Central memory CD8-positive, alpha-beta T cell (primary cell): Measurements from ENCODE around the gene RAX2.

ENCODE experiments used
- ATAC-seq: fragments of 150-1000 bp; cut with Tn5 transposase; replicated peaks from 2 replicates; pipeline ENCODE4 v1.10.0; 2022; ENCODE audit warnings: mild to moderate bottlenecking, moderate FRiP score, moderate number of reproducible peaks; ENCODE audit not compliant: poor library complexity, severe bottlenecking; ENCODE audit errors: extremely low read depth
- DNase-seq, 2 donors: peaks; one replicate each; pipeline ENCODE4 v3.0.0; 2021; ENCODE audit warnings: low spot score in 2 of 2
- H3K27ac Mint-ChIP-seq: one replicate; pipeline ENCODE4 v1.8.0; 2022; ENCODE audit warnings: low read depth, mild to moderate bottlenecking, moderate library complexity, mixed read lengths
- H3K27me3 Mint-ChIP-seq: one replicate; pipeline ENCODE4 v1.8.0; 2022; ENCODE audit warnings: mixed read lengths
- H3K36me3 Mint-ChIP-seq: one replicate; pipeline ENCODE4 v1.8.0; 2022; ENCODE audit warnings: mild to moderate bottlenecking, moderate library complexity, mixed read lengths; ENCODE audit not compliant: insufficient read depth
- H3K4me1 Mint-ChIP-seq: one replicate; pipeline ENCODE4 v1.8.0; 2022; ENCODE audit warnings: mixed read lengths
- H3K4me3 Mint-ChIP-seq: one replicate; pipeline ENCODE4 v1.8.0; 2022; ENCODE audit warnings: mild to moderate bottlenecking, moderate library complexity, mixed read lengths
- H3K9me3 Mint-ChIP-seq: one replicate; pipeline ENCODE4 v1.8.0; 2022; ENCODE audit warnings: mixed read lengths

The RAX2 gene

DNA sequence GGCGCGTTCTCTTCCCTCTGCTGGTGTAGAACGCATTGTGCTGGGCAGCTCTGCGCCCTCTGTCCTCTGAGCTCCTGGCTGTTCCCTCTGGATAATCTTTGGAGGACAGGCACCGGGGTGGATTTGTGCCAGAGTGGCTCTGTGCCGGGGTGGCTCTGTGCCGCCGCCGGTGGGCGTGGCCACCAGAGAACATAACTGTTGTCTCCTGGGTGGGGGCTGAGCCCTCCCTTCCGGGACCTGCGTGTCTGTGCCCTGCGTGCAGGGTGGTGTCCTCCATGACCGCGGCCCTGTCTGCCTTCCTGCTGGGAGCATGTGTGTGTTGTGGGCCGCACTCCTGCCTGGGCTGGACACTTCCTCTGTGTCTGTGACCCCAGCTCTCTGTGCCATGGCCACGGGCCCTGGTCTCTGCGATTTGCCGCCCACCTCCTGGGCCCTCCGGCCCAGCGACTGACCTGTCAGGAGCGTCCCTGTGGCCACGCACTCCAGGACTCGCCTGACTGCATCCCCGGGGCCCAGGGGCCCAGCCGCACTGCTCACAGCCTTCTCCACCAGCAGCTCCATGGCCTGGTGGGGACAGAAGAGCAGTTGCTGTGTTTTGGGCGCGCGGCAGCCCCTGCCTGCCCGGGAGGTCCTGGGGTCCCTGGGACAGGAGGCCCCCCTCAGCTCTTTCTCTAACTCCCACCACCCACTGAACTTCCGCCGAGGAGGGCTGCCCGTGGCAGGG, 36.6 kb upstream of the RAX2 start:
- DNase-seq: no peak
- Mint-ChIP-seq H3K27ac (peak overlapping the region; percentile 73), H3K4me3 (no peak overlapping the region)

GRCh38 chr19:3807574-3808354, 35.7 kb upstream of the RAX2 start:
- Mint-ChIP-seq H3K36me3 (peaks cover 3% of the 10 kb centered on the region), H3K4me1 (peaks cover 26% of the 10 kb centered on the region), H3K27ac (no peak overlapping the region), H3K9me3 (no peaks in the 10 kb centered on the region), H3K4me3 (no peak overlapping the region), H3K27me3 (no peaks in the 10 kb centered on the region)
- no peak for DNase-seq
- no peak for ATAC-seq

More for the DNA sequence above, 36.6 kb upstream of the RAX2 start:
- H3K4me1 Mint-ChIP-seq: peaks cover 34% of the 10 kb centered on the region
- ATAC-seq: no peak
- no peaks in the 10 kb centered on the region for H3K9me3 Mint-ChIP-seq
- no peaks in the 10 kb centered on the region for H3K27me3 Mint-ChIP-seq
- H3K36me3 Mint-ChIP-seq: peaks cover 3% of the 10 kb centered on the region

DNA sequence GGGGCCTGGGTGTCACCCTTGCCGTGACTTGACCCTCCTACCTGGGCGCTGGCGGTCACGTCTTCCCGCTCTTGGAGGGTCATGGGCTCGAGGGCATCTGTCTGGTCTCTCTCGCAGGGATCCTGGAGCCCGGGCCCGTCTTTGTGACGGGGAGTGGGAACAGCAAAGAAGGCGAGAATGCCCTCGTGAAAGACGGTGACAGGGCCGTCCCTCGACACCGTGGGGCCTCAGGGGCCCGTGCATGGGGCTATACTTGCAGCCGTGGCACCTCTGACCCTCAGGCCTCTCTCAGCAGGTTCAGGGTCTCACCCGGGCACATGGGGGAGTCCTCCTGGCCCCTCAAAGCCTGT, 35.1 kb upstream of the RAX2 start:
- no peak for DNase-seq
- no peaks in the 10 kb centered on the region for H3K9me3 Mint-ChIP-seq
- no peak overlapping the region for H3K4me3 Mint-ChIP-seq
- H3K36me3 Mint-ChIP-seq: peaks cover under 1% of the 10 kb centered on the region
- H3K27ac Mint-ChIP-seq: no peak overlapping the region
- H3K4me1 Mint-ChIP-seq: peaks cover 19% of the 10 kb centered on the region
- H3K27me3 Mint-ChIP-seq: no peaks in the 10 kb centered on the region
- ATAC-seq: no peak

DNA sequence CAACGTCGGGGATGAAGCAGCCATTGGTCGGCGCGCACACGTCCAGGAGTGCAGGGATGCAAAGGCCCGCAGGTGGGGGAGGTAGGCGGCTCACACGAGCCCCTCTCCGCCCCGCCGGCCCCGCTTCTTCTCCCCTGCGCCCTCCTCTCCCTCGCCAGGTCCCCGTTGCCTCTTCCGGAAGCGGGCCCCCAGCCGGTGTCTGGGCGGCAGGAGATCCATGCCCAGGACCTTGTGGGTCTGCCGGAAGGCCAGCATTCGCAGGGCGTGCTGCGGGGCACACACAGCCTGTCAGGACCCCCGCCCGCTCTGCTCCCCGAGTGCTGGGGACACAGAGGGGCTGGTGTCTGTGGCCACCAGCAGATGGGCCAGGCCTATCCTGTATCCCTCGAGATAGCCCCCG, 33.8 kb upstream of the RAX2 start:
- peak overlapping the region; percentile 38 for H3K27ac Mint-ChIP-seq
- H3K9me3 Mint-ChIP-seq: no peaks in the 10 kb centered on the region
- no peaks in the 10 kb centered on the region for H3K27me3 Mint-ChIP-seq
- no peak for DNase-seq
- no peak overlapping the region for H3K4me3 Mint-ChIP-seq
- H3K36me3 Mint-ChIP-seq: peaks cover 6% of the 10 kb centered on the region
- peaks cover 23% of the 10 kb centered on the region for H3K4me1 Mint-ChIP-seq
- no peak for ATAC-seq

DNA sequence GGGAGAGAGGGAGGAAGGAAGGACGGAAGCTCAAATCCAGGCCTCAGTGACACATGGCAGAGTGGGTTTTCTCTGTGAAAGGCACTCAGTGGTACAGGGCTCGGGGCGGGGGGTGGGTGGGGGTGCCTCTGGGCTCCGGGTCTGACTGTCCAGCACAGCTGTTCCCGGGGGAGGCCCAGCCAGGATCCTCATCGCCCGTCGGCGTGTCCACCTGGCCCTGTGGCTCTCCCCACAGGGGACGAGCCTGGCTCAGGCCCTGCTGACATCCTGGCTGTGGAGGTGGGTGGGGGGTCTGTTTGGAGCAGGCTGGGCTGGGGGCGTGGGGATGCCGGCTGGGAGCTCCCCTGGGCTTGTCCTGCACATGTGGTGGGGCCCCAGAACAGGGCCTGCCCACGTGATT, 32.4 kb upstream of the RAX2 start:
- H3K36me3 Mint-ChIP-seq: peaks cover 9% of the 10 kb centered on the region
- H3K4me3 Mint-ChIP-seq: no peak overlapping the region
- ATAC-seq (no peak), DNase-seq (no peak)
- H3K27me3 Mint-ChIP-seq: no peaks in the 10 kb centered on the region
- H3K9me3 Mint-ChIP-seq: no peaks in the 10 kb centered on the region
- H3K27ac Mint-ChIP-seq: no peak overlapping the region
- H3K4me1 Mint-ChIP-seq: peaks cover 23% of the 10 kb centered on the region

DNA sequence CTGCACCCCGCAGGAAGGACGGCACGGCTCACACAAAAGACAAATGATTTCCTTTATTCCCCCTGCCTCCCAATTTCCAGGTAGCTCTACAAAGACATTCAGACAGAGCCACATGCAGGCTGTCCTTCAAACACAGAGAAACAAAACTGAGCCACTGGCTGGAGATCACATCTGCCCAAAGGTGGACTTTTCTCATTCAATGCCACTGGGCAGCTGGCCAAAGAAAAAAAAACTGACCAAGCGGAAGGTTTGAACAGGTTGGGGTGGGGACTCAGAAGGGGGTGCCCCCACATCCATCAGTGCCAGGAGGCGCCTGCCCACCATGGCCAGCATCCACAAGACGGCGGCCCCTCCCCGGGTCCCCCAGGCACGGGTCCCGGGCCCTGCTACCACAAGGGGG, 32.0 kb upstream of the RAX2 start:
- H3K9me3 Mint-ChIP-seq: no peaks in the 10 kb centered on the region
- DNase-seq (no peak), ATAC-seq (no peak)
- no peaks in the 10 kb centered on the region for H3K27me3 Mint-ChIP-seq
- H3K27ac Mint-ChIP-seq: no peak overlapping the region
- peaks cover 9% of the 10 kb centered on the region for H3K36me3 Mint-ChIP-seq
- no peak overlapping the region for H3K4me3 Mint-ChIP-seq
- H3K4me1 Mint-ChIP-seq: peaks cover 28% of the 10 kb centered on the region

DNA sequence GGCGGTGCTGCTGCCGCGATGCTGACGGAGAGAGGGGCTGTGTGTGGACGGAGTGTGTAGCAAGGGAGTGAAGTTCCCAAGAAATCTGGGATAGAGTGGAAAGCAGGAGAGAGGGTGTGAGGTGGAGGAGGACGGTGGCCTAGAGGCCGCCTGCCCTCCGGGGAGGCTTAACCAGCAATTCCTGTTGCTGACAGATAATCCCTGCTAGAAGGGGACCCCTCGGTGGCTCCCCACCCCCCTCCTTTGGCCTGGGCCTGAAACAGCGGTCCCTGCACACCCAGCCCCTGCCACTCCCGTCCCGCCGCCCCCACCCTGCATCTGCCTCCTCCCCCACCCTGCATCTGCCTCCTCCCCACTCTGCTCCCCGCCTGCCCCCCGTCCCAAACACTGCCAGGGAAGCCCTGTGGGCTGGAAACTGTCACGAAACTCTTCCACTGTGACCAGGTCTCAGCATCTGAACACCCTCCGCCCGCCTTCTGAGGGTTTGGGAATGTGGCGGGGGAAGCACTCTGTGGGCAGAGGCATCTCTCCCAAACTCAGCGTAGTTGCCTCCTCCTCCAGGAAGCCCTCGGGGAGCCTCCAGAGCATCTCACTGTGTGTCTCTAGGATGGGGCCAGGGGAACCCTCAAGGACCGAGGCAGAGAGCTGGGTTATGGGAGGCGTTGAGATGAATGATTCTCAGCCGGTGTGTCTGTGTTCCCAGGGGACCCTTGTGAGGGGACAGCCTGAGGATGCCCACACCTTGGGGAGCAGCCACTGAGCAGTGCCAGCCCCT, 31.3 kb upstream of the RAX2 start:
- no peak overlapping the region for H3K4me3 Mint-ChIP-seq
- H3K4me1 Mint-ChIP-seq: peaks cover 29% of the 10 kb centered on the region
- DNase-seq: no peak
- no peak for ATAC-seq
- H3K9me3 Mint-ChIP-seq: no peaks in the 10 kb centered on the region
- H3K27ac Mint-ChIP-seq: peak overlapping the region; percentile 51
- peaks cover 9% of the 10 kb centered on the region for H3K36me3 Mint-ChIP-seq
- no peaks in the 10 kb centered on the region for H3K27me3 Mint-ChIP-seq

- Mint-ChIP-seq H3K27me3 (no peaks in the 10 kb centered on the region), H3K36me3 (peaks cover 13% of the 10 kb centered on the region), H3K27ac (peak overlapping the region; percentile 82), H3K9me3 (peaks cover 5% of the 10 kb centered on the region), H3K4me3 (peak overlapping the region; percentile 67), H3K4me1 (peaks cover 33% of the 10 kb centered on the region)
- peak; percentile 73 for ATAC-seq
- DNase-seq: peak; percentile 42 to 60
These were observed 29.5 kb upstream of the RAX2 start for GRCh38 chr19:3801412-3802096.

DNA sequence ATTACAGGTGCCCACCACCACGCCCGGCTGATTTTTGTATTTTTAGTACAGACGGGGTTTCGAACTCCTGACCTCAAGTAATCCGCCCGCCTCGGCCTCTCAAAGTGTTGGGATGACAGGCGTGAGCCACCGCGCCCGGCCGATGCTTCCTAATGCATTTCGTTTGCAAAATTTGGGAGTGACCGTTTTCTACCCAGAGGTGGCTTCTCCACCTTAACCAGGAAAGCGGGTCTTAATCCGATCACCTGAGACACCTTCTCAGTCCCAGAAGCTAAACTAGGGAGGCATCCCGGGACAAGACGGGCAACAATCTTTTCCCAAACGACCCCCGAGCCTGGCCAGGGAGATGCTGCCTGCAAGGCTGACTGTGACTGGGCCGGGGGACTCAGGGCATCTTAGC, 29.0 kb upstream of the RAX2 start:
- Mint-ChIP-seq H3K36me3 (peaks cover 13% of the 10 kb centered on the region), H3K4me3 (peak overlapping the region; percentile 67), H3K27ac (peak overlapping the region; percentile 82), H3K9me3 (peaks cover 5% of the 10 kb centered on the region), H3K27me3 (no peaks in the 10 kb centered on the region), H3K4me1 (peaks cover 32% of the 10 kb centered on the region)
- DNase-seq: no peak
- ATAC-seq: no peak

DNA sequence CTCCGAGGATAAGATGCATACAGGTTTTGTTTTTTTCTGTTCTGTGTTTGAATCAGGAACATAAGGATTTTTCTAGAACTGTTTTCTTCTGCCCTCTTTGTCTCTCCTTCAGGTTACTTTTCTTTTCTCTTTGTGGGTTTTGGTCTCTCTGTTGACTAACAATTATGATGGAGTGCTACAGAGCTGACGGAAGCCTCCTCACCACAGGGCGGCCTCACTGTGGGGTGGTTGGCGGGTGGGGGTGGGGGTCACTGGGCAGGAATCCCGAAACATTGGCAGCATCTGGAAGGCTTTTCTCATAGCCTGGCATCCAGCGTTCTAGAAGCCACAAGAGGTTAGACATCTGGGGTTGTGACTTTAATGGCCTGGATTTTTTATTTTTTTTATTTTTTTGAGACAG, 26.1 kb upstream of the RAX2 start:
- Mint-ChIP-seq H3K36me3 (peaks cover 14% of the 10 kb centered on the region), H3K27ac (peak overlapping the region; percentile 7), H3K27me3 (no peaks in the 10 kb centered on the region), H3K4me1 (peaks cover 31% of the 10 kb centered on the region), H3K9me3 (peaks cover 5% of the 10 kb centered on the region), H3K4me3 (peak overlapping the region; percentile 43)
- ATAC-seq (peak; percentile 87), DNase-seq (peak in 1 of 2 donors; percentile 28)

GRCh38 chr19:3796358-3796757, 24.3 kb upstream of the RAX2 start:
- ATAC-seq: no peak
- no peak for DNase-seq
- Mint-ChIP-seq H3K4me1 (peaks cover 29% of the 10 kb centered on the region), H3K27me3 (no peaks in the 10 kb centered on the region), H3K27ac (peak overlapping the region; percentile 10), H3K36me3 (peaks cover 12% of the 10 kb centered on the region), H3K9me3 (peaks cover 5% of the 10 kb centered on the region), H3K4me3 (no peak overlapping the region)

- ATAC-seq (no peak), DNase-seq (no peak)
- Mint-ChIP-seq H3K9me3 (peaks cover 5% of the 10 kb centered on the region), H3K36me3 (peaks cover 11% of the 10 kb centered on the region), H3K27ac (no peak overlapping the region), H3K4me1 (peaks cover 38% of the 10 kb centered on the region), H3K27me3 (no peaks in the 10 kb centered on the region), H3K4me3 (no peak overlapping the region)
These were observed 21.8 kb upstream of the RAX2 start for GRCh38 chr19:3793799-3794198.
